Measurements from ENCODE around the gene HOXC4. TPM values are rescaled to one million over a fixed set of nuclear protein-coding genes. Genes with fewer than 3 reads are reported as not detected.

Gene HOXC4
- 2.8 and 3.3 TPM in 2 replicates for total RNA-seq

DNA sequence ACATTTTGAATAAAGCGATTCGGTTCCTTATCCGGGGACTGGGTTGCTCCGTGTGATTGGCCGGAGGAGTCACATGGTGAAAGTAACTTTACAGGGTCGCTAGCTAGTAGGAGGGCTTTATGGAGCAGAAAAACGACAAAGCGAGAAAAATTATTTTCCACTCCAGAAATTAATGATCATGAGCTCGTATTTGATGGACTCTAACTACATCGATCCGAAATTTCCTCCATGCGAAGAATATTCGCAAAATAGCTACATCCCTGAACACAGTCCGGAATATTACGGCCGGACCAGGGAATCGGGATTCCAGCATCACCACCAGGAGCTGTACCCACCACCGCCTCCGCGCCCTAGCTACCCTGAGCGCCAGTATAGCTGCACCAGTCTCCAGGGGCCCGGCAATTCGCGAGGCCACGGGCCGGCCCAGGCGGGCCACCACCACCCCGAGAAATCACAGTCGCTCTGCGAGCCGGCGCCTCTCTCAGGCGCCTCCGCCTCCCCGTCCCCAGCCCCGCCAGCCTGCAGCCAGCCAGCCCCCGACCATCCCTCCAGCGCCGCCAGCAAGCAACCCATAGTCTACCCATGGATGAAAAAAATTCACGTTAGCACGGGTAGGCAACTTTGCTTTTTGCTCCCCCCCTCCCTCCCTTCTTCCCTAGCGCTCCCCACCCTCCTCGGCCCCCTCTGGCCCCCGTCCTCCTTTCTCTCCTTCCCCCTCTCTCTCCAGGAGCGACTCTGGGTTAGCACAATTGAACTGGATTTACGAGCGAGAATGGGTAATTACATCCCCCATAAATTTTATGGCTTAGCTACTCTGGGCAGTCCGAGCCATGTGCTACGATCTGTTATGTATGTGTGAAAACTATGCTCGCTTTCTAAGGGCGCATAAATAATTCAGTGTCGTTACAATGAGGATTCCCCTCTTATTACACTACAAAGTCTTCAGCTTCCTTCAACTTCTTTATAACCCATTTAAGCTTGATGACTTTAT, at the start of gene HOXC4:
Gene HOXC4, plus strand, starts transcription at position 85 of the 991 bp plus-strand sequence. Its CDS starts 88 bp downstream, at position 173.
- TF ChIP-seq, protein P1, sequence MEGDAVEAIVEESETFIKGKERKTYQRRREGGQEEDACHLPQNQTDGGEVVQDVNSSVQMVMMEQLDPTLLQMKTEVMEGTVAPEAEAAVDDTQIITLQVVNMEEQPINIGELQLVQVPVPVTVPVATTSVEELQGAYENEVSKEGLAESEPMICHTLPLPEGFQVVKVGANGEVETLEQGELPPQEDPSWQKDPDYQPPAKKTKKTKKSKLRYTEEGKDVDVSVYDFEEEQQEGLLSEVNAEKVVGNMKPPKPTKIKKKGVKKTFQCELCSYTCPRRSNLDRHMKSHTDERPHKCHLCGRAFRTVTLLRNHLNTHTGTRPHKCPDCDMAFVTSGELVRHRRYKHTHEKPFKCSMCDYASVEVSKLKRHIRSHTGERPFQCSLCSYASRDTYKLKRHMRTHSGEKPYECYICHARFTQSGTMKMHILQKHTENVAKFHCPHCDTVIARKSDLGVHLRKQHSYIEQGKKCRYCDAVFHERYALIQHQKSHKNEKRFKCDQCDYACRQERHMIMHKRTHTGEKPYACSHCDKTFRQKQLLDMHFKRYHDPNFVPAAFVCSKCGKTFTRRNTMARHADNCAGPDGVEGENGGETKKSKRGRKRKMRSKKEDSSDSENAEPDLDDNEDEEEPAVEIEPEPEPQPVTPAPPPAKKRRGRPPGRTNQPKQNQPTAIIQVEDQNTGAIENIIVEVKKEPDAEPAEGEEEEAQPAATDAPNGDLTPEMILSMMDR (conservative IDR thresholded peaks at IDR 0.05; ENCODE audit: low read depth, low read length): no peak
- H3K4me3 ChIP-seq (ENCODE audit: low read depth, low read length): no peak within 1 kb of the TSS
- DNase-seq (ENCODE audit: low read depth): no peak

GRCh38 chr12:54004063-54004840, 49.4 kb upstream of the HOXC4 start:
- TF ChIP-seq, protein P1 (conservative IDR thresholded peaks at IDR 0.05; ENCODE audit: low read depth, low read length): no peak
- DNase-seq (ENCODE audit: low read depth): no peak
- peak overlapping the region; percentile 53 for H3K4me3 ChIP-seq (ENCODE audit: low read depth, low read length)

DNA sequence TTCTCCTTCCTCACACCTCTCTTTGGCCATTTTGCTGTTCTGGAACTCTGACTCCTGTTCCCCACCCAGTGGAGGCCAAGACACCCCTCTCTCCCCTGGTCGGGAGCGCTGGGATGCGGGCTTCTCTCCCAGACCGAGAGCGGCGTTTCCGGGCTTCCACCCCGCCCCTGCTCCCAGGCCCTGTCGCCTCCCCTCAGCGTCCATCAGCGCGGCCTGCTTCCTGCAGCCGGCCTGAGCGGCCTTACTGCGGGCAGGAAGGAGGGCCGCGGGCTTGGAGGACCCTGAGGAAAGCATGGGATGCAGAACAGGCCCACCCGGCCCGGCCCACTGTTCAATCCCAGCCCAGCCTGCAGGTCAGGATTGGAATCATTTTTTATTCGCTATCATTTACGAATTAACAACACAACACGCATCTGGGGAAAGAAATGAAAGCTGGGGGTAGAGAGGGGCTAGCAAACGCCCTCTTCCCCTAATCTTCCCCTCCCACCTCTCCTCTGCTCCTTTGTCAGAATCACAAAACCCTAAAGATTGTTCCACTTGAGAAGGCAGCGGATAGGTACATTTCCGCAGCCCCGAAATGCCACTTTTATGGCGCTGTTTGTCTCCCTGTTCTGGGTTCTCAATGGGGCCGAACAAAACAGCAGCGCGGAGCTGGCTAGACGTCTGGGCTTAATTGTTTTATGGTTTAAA, 48.6 kb upstream of the HOXC4 start:
- peak overlapping the region; percentile 53 for H3K4me3 ChIP-seq (ENCODE audit: low read depth, low read length)
- DNase-seq (ENCODE audit: low read depth): no peak
- TF ChIP-seq, protein P1 (conservative IDR thresholded peaks at IDR 0.05; ENCODE audit: low read depth, low read length): no peak

GRCh38 chr12:54005531-54005852, 48.1 kb upstream of the HOXC4 start:
- TF ChIP-seq, protein P1 (conservative IDR thresholded peaks at IDR 0.05; ENCODE audit: low read depth, low read length): no peak
- no peak for DNase-seq (ENCODE audit: low read depth)
- peak overlapping the region; percentile 53 for H3K4me3 ChIP-seq (ENCODE audit: low read depth, low read length)

- peak overlapping the region; percentile 53 for H3K4me3 ChIP-seq (ENCODE audit: low read depth, low read length)
- TF ChIP-seq, protein P1 (conservative IDR thresholded peaks at IDR 0.05; ENCODE audit: low read depth, low read length): peak; percentile 81
- DNase-seq (ENCODE audit: low read depth): no peak
These were observed 47.6 kb upstream of the HOXC4 start for GRCh38 chr12:54005853-54006558.

- no peak for DNase-seq (ENCODE audit: low read depth)
- TF ChIP-seq, protein P1 (conservative IDR thresholded peaks at IDR 0.05; ENCODE audit: low read depth, low read length): no peak
- peak overlapping the region; percentile 53 for H3K4me3 ChIP-seq (ENCODE audit: low read depth, low read length)
These were observed 46.9 kb upstream of the HOXC4 start for GRCh38 chr12:54006559-54007220.

Measured in epithelial cell of proximal tubule (primary cell).